Common myeloid progenitor, CD34-positive (primary cell): ENCODE results near the gene SEPSECS.

Experiments
- CTCF ChIA-PET: fragments of 350-600 bp; sonication (Branson Sonifier 250); formaldehyde crosslinking; loops from one replicate; lab custom pipeline; 2021; ENCODE audit warnings: antibody characterized with exemption; lab: Charles Lee
- POLR2A ChIA-PET: fragments of 350-600 bp; sonication (Branson Sonifier 250); formaldehyde crosslinking; loops from one replicate; lab custom pipeline; 2021; ENCODE audit warnings: antibody characterized with exemption; lab: Charles Lee
- DNase-seq, 3 donors: peaks; one replicate each; pipeline versions ENCODE4 v3.0.0 to v3.0.0-alpha.2; 2013
- H3K27ac ChIP-seq, 2 experiments: 1 replicate in 1 of 2; 2 replicates in 1 of 2; pipeline ENCODE4 v1.7.0; 2013; ENCODE audit warnings: inconsistent platforms in 2 of 2, low read length in 2 of 2, mild to moderate bottlenecking in 2 of 2, low read depth in 1 of 2, moderate library complexity in 1 of 2; ENCODE audit not compliant: severe bottlenecking in 2 of 2, insufficient read depth in 1 of 2, poor library complexity in 1 of 2
- H3K27me3 ChIP-seq, 5 experiments: replicated peaks in 2 of 5; 1 replicate in 3 of 5; 2 replicates in 2 of 5; pipeline versions ENCODE4 v1.6.1 to v1.7.0; 2013; ENCODE audit warnings: low read length in 4 of 5, mild to moderate bottlenecking in 2 of 5, moderate library complexity in 2 of 5, inconsistent platforms in 1 of 5; ENCODE audit not compliant: insufficient read depth in 5 of 5, control insufficient read depth in 4 of 5
- H3K36me3 ChIP-seq, 4 experiments: 1 replicate in 2 of 4; 2 replicates in 2 of 4; pipeline versions ENCODE4 v1.6.1 to v1.7.0; 2013; ENCODE audit warnings: low read length in 3 of 4, control low read depth in 1 of 4, mild to moderate bottlenecking in 1 of 4; ENCODE audit not compliant: control insufficient read depth in 4 of 4, insufficient read depth in 4 of 4
- H3K4me1 ChIP-seq, 4 experiments: 1 replicate in 3 of 4; 2 replicates in 1 of 4; pipeline versions ENCODE4 v1.6.1 to v1.7.1; 2013; ENCODE audit warnings: low read length in 3 of 4, mild to moderate bottlenecking in 3 of 4, control low read depth in 1 of 4, inconsistent platforms in 1 of 4, moderate library complexity in 1 of 4; ENCODE audit not compliant: control insufficient read depth in 4 of 4, insufficient read depth in 4 of 4; ENCODE audit errors: control extremely low read depth in 1 of 4
- H3K4me3 ChIP-seq, 7 experiments: 1 replicate in 4 of 7; 2 replicates in 3 of 7; pipeline versions ENCODE4 v1.5.1 to v1.7.0; 2013; ENCODE audit warnings: mild to moderate bottlenecking in 7 of 7, low read length in 6 of 7, moderate library complexity in 6 of 7, inconsistent platforms in 2 of 7, low read depth in 2 of 7, control low read depth in 1 of 7; ENCODE audit not compliant: insufficient read depth in 4 of 7, control insufficient read depth in 1 of 7; ENCODE audit errors: extremely low read depth in 1 of 7
- H3K9me3 ChIP-seq, 5 experiments: 1 replicate in 4 of 5; 2 replicates in 1 of 5; pipeline versions ENCODE4 v1.6.1 to v1.7.1; 2013; ENCODE audit warnings: low read length in 4 of 5, mild to moderate bottlenecking in 2 of 5, inconsistent platforms in 1 of 5, low read depth in 1 of 5, moderate library complexity in 1 of 5; ENCODE audit not compliant: control insufficient read depth in 4 of 5, insufficient read depth in 2 of 5; ENCODE audit errors: control extremely low read depth in 1 of 5
- WGBS: methylation state at CpG from one replicate; pipeline ENCODE4 v1.1.5; 2013; ENCODE audit not compliant: insufficient coverage; 5-methylcytosine and 5-hydroxymethylcytosine counted together

SEPSECS gene

DNA sequence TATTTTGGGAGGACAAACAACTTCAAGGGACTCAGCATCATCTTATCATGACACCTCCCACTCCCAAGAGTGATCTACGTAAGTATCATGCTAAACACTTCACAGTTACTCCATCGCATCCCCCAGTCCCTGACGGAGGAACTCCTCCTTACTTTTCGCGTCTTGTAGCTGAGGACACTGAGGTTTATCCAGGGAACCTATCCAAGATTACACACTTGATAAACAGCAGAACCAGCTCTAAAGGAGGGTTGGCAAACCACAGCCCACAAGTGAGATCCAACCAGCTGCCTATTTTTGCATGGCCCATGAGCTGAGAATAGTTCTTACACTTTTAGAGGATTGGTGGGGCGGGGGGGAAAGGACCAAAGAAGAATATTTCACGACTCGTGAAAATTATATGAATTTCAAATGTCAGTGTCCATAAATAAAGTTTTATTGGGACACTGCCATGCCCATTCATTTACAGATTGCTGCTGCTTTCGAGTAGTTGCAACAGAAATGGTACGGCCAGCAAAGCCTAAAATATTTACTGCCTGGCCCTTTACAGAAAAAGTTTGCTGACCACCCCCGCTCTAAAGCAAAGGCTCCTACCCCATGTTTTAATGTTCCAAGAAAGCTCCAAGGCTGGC lies 47.8 kb downstream of the SEPSECS start:
- Histone ChIP-seq H3K27ac (no peak overlapping the region), H3K36me3 (no peaks in the 10 kb centered on the region), H3K4me3 (no peak overlapping the region), H3K4me1 (no peaks in the 10 kb centered on the region), H3K27me3 (peaks cover 0 to 3% (median 0%) of the 10 kb centered on the region in 5 experiments), H3K9me3 (no peaks in the 10 kb centered on the region)
- POLR2A ChIA-PET = no interaction called here
- DNase-seq = no peak
- WGBS = 100% methylated on average over 5 of the region's 11 CpGs
- CTCF ChIA-PET = no interaction called here

DNA sequence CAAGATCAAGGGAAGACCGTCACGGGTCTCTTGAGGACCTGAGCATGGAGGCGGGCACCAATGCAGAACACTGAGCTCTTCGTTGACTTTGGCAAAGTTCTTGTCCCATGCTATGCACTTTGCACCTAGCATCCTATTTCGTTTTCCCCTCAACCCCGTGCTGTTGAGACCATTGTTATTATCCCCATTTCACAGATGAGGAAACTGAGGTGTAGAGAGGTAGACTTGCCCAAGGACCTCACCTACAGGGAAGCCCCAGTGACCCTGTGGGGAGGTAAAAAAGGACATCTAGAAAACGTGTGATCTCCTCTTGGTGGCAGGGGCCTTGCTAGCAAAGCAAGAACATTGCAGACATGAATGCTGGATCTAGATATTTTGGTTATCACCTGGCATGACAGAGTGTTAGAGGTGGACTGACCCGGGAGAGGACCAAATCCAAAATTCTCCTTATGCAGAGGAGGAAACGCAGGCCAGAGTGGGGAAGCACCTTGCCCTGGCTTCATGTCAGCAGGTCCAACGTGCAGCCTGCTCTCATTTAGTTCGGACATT lies 48.5 kb downstream of the SEPSECS start:
- ChIA-PET POLR2A (no interaction called here), CTCF (no interaction called here)

DNA sequence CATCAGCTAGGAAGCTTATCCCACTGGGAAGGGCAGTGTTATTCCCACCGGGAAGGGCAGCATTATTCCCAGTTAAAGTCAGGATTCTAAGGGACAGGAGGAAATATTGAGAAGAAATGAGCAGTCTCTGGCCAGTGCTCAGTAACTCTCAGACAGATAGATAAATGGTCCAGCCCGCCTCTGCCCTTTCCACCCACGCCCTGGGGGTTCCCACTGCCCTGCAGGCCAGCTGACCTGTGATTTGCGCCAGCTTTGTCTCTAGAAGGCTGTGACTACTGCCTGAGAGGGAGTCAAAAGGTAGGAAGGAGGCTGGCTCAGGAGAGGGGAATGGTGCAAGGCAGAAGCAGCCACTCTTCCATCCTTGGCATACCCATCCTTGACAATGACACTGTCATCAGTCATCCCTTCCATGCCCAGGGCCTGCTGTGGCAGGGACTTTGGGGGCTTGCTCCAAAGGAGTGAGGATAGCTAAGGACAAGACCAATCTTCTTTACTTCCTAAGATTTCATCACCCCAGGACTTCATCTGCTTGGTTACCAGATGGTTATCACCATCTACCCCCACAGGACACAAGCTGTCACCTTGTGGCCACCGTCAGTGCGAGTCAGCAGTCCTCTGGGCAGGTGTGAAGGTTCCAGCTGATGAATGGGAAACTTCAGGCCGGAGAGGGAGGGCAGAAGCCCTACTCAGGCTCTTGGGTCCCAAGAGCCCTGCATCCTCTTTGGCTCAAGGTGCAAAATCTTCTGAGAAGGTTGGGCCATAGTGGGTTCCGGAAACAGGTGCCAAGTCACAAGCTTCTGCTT lies 49.5 kb downstream of the SEPSECS start:
- H3K4me3 ChIP-seq = no peak overlapping the region
- POLR2A ChIA-PET = no interaction called here
- DNase-seq = peak in 2 of 3 donors; percentile 12 to 37
- H3K36me3 ChIP-seq = no peaks in the 10 kb centered on the region
- no peak overlapping the region for H3K27ac ChIP-seq
- peaks cover 0 to 3% (median 0%) of the 10 kb centered on the region in 5 experiments for H3K27me3 ChIP-seq
- CTCF ChIA-PET = no interaction called here
- 94% methylated on average over 5 of the region's 8 CpGs for WGBS
- H3K4me1 ChIP-seq = no peaks in the 10 kb centered on the region
- H3K9me3 ChIP-seq = no peaks in the 10 kb centered on the region

More for the DNA sequence above, 48.5 kb downstream of the SEPSECS start:
- no peaks in the 10 kb centered on the region for H3K36me3 ChIP-seq
- no peak for DNase-seq
- H3K27me3 ChIP-seq = peaks cover 0 to 3% (median 0%) of the 10 kb centered on the region in 5 experiments
- no peaks in the 10 kb centered on the region for H3K9me3 ChIP-seq
- H3K4me1 ChIP-seq = no peaks in the 10 kb centered on the region
- WGBS = 96% methylated on average over 10 of the region's 11 CpGs
- H3K4me3 ChIP-seq = no peak overlapping the region
- H3K27ac ChIP-seq = no peak overlapping the region

DNA sequence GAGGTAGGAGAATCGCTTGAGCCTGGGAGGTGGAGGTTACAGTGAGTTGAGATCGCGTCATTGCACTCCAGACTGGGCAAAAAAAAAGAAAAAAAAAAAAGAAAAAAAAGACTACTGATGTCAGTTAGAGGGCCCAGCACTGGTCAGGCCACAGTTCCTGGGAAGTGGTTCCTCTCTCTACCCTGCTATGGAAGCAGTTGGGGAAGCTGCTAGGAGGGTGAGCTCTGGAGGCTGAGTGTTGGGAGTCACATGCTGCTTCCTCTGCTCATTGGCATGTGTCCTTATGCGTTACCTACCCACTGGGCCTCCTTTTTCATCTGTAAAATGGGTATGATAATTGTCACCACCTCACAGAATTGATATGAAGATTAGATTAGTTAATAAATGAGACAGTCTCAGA lies 50.7 kb downstream of the SEPSECS start:
- H3K27ac ChIP-seq = no peak overlapping the region
- no peaks in the 10 kb centered on the region for H3K9me3 ChIP-seq
- H3K27me3 ChIP-seq = peaks cover 0 to 3% (median 0%) of the 10 kb centered on the region in 5 experiments
- POLR2A ChIA-PET = no interaction called here
- CTCF ChIA-PET = interaction anchor here (1.3 kb wide), 1 partner anchor 17 kb away, joined by 3 read pairs; no protein-coding TSS in a partner anchor
- no peaks in the 10 kb centered on the region for H3K36me3 ChIP-seq
- DNase-seq = no peak
- WGBS = 100% methylated on average over 2 of the region's 4 CpGs
- H3K4me3 ChIP-seq = no peak overlapping the region
- H3K4me1 ChIP-seq = no peaks in the 10 kb centered on the region

DNA sequence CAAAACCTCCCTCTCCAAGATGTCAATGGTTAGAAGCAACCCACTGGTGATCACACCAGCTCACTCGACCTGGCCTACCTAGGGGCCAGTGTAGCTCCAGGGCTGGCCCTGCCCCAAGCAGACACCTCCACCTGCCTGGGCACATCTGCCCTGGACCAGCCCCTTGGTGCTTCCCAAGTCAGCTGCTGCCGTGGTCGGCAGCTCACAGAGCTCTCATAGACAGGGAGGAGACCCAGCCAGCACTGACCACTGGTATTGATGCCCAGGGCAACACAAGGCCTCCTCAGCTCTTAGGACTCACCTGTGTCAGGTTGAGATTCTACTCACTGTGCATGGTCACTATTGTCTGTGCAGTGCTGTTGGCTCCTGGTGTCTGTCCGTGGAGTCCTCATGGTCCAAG lies 51.7 kb downstream of the SEPSECS start:
- Histone ChIP-seq H3K27ac (no peak overlapping the region), H3K36me3 (no peaks in the 10 kb centered on the region), H3K4me3 (no peak overlapping the region), H3K27me3 (peaks cover 0 to 3% (median 0%) of the 10 kb centered on the region in 5 experiments), H3K4me1 (no peaks in the 10 kb centered on the region), H3K9me3 (no peaks in the 10 kb centered on the region)
- CTCF ChIA-PET = interaction anchor here (1.3 kb wide), 1 partner anchor 17 kb away, joined by 3 read pairs; no protein-coding TSS in a partner anchor
- WGBS = 97% methylated on average over 4 of the region's 4 CpGs
- DNase-seq = no peak
- POLR2A ChIA-PET = no interaction called here

DNA sequence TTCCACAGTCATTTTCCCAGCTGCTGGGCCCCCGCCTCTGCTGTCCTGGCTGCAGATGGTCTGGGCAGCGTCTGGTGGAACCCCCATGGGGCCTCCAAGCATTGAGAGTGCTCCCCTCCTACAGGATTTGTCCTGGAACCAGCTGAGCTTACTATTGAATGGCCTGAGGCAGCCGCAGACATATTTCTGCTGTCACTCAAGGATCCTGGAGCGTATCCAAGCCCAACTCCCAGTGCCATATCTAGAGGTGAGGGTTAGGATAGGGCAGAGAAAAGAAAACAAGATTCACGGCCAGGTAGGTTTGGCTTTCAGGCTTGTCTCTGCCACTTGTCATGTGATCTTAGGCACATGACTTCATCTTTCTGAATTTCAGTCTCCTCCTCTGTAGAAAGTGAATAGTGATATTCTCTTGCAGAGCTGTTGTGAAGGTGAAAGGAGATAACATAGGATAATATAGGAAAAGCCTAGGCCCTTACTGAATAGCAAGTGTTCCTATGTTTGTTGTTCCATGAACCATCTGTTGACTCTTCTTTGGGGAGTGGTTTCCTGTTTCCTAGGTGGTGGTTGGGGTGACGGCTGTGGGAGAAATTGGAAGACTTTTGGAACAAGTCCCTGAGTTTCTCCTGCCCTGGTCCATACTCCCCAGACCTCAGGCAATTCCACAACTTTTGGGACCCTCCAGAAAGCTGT lies 52.3 kb downstream of the SEPSECS start:
- Histone ChIP-seq H3K4me1 (peaks cover 0 to 6% (median 2%) of the 10 kb centered on the region in 4 experiments), H3K4me3 (no peak overlapping the region), H3K27ac (no peak overlapping the region), H3K27me3 (no peaks in the 10 kb centered on the region), H3K9me3 (no peaks in the 10 kb centered on the region), H3K36me3 (no peaks in the 10 kb centered on the region)
- no peak for DNase-seq
- WGBS = 100% methylated on average over 2 of the region's 6 CpGs
- ChIA-PET CTCF (no interaction called here), POLR2A (no interaction called here)
